Kidney (tissue), 14 donors: ENCODE data around the gene RAB23. TPM values are rescaled to one million over a fixed set of nuclear protein-coding genes. Genes with fewer than 3 reads are reported as not detected.
"Not testable (repeated sequence)": the region's sequence is repeated elsewhere in the genome, so short reads cannot be mapped to it uniquely, and the experiment has no call there.

Experiments used
- DNase-seq, 5 donors: peaks; one replicate each; pipeline ENCODE4 v3.0.0-alpha.2; 2013 to 2020
- FAIRE-seq: peaks from 2 replicates; lab custom pipeline; 2012; peaks lifted over from hg19 to GRCh38; lab: Jason Lieb, UNC
- H3K27ac ChIP-seq, 2 donors: one replicate each; pipeline ENCODE4 v1.7.0; 2013; ENCODE audit warnings: low read depth in 2 of 2, low read length in 2 of 2, inconsistent platforms in 1 of 2
- H3K27me3 ChIP-seq: one replicate; pipeline ENCODE4 v1.7.1; 2013; ENCODE audit warnings: low read length, inconsistent platforms; ENCODE audit not compliant: control insufficient read depth, insufficient read depth
- H3K36me3 ChIP-seq, 3 donors: one replicate each; pipeline versions ENCODE4 v1.7.0 to v1.7.1; 2013; ENCODE audit warnings: low read length in 3 of 3, control low read depth in 1 of 3, inconsistent platforms in 1 of 3; ENCODE audit not compliant: insufficient read depth in 3 of 3, control insufficient read depth in 2 of 3
- H3K4me1 ChIP-seq, 3 donors: one replicate each; pipeline versions ENCODE4 v1.7.0 to v1.7.1; 2013; ENCODE audit warnings: low read length in 3 of 3, inconsistent platforms in 1 of 3, low read depth in 1 of 3; ENCODE audit not compliant: control insufficient read depth in 2 of 3, insufficient read depth in 2 of 3
- H3K4me3 ChIP-seq, 3 donors: one replicate each; pipeline versions ENCODE4 v1.7.0 to v1.8.1; 2013; ENCODE audit warnings: low read length in 3 of 3, control low read depth in 1 of 3, inconsistent platforms in 1 of 3
- H3K9ac ChIP-seq, 3 donors: one replicate each; pipeline versions ENCODE4 v1.7.0 to v1.7.1; 2013; ENCODE audit warnings: low read length in 3 of 3, control low read depth in 1 of 3, inconsistent platforms in 1 of 3
- H3K9me3 ChIP-seq, 3 donors: one replicate each; pipeline versions ENCODE4 v1.7.0 to v1.7.1; 2013; ENCODE audit warnings: low read length in 3 of 3, control low read depth in 1 of 3, inconsistent platforms in 1 of 3; ENCODE audit not compliant: control insufficient read depth in 2 of 3, insufficient read depth in 1 of 3
- intact Hi-C: fragments of 100-400 bp; cut with DNase I; formaldehyde crosslinking; loops from one replicate; pipeline ENCODE4 v1.11.1; 2022
- polyA plus RNA-seq: library from polyadenylated mRNA; stranded (reverse); fragments of 350-450 nt; fragmentation: Illumina TruSeq; extraction: RNeasy Lipid Tissue Mini Kit (QIAGEN cat#74804); gene quantifications from one replicate; pipeline ENCODE4 v1.2.3, GENCODE V29; 2014; ENCODE audit warnings: low read depth, low replicate concordance; ENCODE audit not compliant: insufficient read depth
- total RNA-seq: library from RNA; stranded (reverse); fragmentation: NEBNext Ultra II Directional; extraction: Animal tissue kit (Norgen Biotek cat#: 25700); gene quantifications from one replicate; pipeline ENCODE4 v1.2.1, GENCODE V29; 2021
- TF ChIP-seq, protein P1 (sequence below): IDR thresholded peaks from 3 replicates; pipeline ENCODE4 v1.5.1; 2012; ENCODE audit warnings: mild to moderate bottlenecking, moderate library complexity, borderline replicate concordance; ENCODE audit not compliant: insufficient read depth; ENCODE audit errors: extremely low read depth
- donor health status: control.
- donor health status: control.
- donor health status: control.
- donor health status: control.
- donor health status: control.
- donor health status: DM: yes; HTN: yes; CAD: no.
- donor health status: Normal renal cell carcinoma (clear cell type).

RAB23 gene
- total and polyA plus RNA-seq, 2 donors from 2014 or later, result 6.0 to 8.0 TPM

DNA sequence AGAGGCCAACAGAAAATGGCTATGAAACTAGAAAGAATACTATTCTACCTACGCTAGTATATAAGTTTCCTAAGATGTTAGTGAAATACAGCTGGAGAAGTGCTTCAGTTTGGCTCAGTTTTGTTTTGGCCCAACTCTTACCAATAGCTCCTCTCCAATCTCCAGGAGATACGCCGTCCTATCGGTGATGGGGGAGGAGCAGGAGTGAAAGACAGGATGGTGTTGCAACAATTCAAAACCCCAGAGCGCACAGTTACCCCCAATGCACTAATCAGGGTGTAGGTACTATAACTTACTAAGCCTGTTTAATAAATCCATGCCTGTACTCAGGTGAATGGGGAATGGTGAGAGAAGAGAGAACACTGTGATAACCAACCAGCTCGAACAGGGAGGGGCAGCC, 24.2 kb upstream of the RAB23 start:
- H3K27ac ChIP-seq, result no peak overlapping the region
- TF ChIP-seq, protein P1, sequence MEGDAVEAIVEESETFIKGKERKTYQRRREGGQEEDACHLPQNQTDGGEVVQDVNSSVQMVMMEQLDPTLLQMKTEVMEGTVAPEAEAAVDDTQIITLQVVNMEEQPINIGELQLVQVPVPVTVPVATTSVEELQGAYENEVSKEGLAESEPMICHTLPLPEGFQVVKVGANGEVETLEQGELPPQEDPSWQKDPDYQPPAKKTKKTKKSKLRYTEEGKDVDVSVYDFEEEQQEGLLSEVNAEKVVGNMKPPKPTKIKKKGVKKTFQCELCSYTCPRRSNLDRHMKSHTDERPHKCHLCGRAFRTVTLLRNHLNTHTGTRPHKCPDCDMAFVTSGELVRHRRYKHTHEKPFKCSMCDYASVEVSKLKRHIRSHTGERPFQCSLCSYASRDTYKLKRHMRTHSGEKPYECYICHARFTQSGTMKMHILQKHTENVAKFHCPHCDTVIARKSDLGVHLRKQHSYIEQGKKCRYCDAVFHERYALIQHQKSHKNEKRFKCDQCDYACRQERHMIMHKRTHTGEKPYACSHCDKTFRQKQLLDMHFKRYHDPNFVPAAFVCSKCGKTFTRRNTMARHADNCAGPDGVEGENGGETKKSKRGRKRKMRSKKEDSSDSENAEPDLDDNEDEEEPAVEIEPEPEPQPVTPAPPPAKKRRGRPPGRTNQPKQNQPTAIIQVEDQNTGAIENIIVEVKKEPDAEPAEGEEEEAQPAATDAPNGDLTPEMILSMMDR, result no peak
- no peak overlapping the region for H3K4me3 ChIP-seq
- H3K9me3 ChIP-seq, result no peaks in the 10 kb centered on the region
- FAIRE-seq, result no peak
- H3K27me3 ChIP-seq, result no peaks in the 10 kb centered on the region
- no peaks in the 10 kb centered on the region for H3K36me3 ChIP-seq
- intact Hi-C loops, result no loop called here
- H3K9ac ChIP-seq, result no peak overlapping the region
- no peaks in the 10 kb centered on the region for H3K4me1 ChIP-seq
- DNase-seq, result no peak

DNA sequence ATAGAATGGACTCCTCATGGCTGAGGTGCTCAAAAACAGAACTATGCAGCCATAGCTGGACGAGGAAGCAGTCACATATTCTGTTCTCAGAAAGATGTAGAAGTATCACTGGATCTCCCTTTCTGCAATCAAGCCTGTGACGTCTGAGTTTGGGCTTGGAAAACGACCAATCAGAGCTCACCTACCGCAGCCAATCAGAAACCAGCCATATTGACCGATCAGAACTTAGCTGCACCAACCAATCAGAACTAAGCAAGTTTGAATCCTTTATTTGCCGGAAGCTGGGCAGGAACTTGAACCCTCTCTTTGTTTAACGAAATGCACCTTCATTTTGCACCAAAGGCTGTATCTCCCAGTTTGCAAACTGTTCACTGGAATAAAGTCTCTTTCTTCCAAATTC, 21.8 kb upstream of the RAB23 start:
- Histone ChIP-seq H3K9me3 (no peaks in the 10 kb centered on the region), H3K27ac (no peak overlapping the region), H3K27me3 (no peaks in the 10 kb centered on the region), H3K4me3 (no peak overlapping the region), H3K9ac (no peak overlapping the region), H3K4me1 (no peaks in the 10 kb centered on the region), H3K36me3 (no peaks in the 10 kb centered on the region)
- no peak for DNase-seq
- TF ChIP-seq, protein P1, result no peak
- intact Hi-C loops, result no loop called here
- FAIRE-seq, result no peak

- H3K9me3 ChIP-seq, H3K27ac ChIP-seq, H3K27me3 ChIP-seq, H3K4me3 ChIP-seq, H3K4me1 ChIP-seq, DNase-seq, FAIRE-seq, intact Hi-C loops, H3K36me3 ChIP-seq, H3K9ac ChIP-seq: not testable (repeated sequence)
These were observed 21.4 kb upstream of the RAB23 start for GRCh38 chr6:57243526-57243925.

- peak in 1 of 5 donors; percentile 16 for DNase-seq
- Histone ChIP-seq H3K9ac (no peak overlapping the region), H3K4me3 (no peak overlapping the region), H3K4me1 (no peaks in the 10 kb centered on the region), H3K9me3 (no peaks in the 10 kb centered on the region), H3K36me3 (no peaks in the 10 kb centered on the region), H3K27me3 (no peaks in the 10 kb centered on the region), H3K27ac (no peak overlapping the region)
- TF ChIP-seq, protein P1, result no peak
- FAIRE-seq, result no peak
- intact Hi-C loops, result no loop called here
These were observed 20.4 kb upstream of the RAB23 start for GRCh38 chr6:57242505-57242904.
